ENCODE data around the gene FUT6.
"Not testable (repeated sequence)": the region's sequence is repeated elsewhere in the genome, so short reads cannot be mapped to it uniquely, and the experiment has no call there.

Gene FUT6

DNA sequence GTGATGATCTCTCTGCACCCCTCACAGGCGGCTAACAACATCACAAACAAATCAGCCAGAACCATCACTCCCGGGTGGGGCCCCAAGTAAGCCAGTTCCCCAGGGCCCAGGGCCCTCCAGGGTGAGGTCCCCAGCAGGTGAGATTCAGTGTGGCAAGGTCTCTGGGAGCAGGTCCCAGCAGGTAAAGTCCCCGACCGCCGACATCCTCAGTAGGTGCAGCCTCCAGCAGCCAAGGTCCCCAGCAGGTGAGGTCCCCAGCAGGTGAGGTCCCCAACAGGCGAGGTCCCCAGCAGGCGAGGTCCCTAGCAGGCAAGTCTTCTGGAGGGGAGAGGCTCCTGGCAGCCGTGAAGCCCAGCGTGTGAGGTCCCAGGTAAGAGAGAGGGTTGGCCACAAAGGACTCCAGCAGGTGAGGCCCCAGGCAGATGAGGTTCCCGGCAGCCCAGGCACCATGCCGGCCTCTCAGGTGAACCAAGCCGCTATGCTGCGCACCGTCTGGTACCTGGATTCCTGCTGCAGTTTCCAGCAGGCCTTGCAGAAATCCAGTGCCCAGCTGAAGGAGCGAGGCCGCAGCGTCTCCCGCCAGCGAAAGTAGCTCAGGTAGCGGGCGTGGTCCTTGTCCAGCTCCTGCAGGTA lies 3.9 kb upstream of the FUT6 start:
- DNase-seq (ENCODE audit: low read depth) = no peak
- TF ChIP-seq MAX (IDR thresholded peaks at IDR 0.05; ENCODE audit: low read depth, low read length) = no peak
- no peak for TF ChIP-seq MYC (IDR thresholded peaks at IDR 0.05; ENCODE audit: low read depth, low read length)
- TF ChIP-seq, protein P1, sequence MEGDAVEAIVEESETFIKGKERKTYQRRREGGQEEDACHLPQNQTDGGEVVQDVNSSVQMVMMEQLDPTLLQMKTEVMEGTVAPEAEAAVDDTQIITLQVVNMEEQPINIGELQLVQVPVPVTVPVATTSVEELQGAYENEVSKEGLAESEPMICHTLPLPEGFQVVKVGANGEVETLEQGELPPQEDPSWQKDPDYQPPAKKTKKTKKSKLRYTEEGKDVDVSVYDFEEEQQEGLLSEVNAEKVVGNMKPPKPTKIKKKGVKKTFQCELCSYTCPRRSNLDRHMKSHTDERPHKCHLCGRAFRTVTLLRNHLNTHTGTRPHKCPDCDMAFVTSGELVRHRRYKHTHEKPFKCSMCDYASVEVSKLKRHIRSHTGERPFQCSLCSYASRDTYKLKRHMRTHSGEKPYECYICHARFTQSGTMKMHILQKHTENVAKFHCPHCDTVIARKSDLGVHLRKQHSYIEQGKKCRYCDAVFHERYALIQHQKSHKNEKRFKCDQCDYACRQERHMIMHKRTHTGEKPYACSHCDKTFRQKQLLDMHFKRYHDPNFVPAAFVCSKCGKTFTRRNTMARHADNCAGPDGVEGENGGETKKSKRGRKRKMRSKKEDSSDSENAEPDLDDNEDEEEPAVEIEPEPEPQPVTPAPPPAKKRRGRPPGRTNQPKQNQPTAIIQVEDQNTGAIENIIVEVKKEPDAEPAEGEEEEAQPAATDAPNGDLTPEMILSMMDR (IDR thresholded peaks at IDR 0.05; ENCODE audit: low read depth, low read length) = no peak
- TF ChIP-seq POLR2A (IDR thresholded peaks at IDR 0.05; ENCODE audit: extremely low read depth, insufficient read length) = no peak
- no peak overlapping the region for H3K4me3 ChIP-seq (ENCODE audit: low read depth, low read length)

GRCh38 chr19:5841735-5842111 lies 2.2 kb upstream of the FUT6 start:
- not testable (repeated sequence) for DNase-seq (ENCODE audit: low read depth); H3K4me3 ChIP-seq (ENCODE audit: low read depth, low read length)

DNA sequence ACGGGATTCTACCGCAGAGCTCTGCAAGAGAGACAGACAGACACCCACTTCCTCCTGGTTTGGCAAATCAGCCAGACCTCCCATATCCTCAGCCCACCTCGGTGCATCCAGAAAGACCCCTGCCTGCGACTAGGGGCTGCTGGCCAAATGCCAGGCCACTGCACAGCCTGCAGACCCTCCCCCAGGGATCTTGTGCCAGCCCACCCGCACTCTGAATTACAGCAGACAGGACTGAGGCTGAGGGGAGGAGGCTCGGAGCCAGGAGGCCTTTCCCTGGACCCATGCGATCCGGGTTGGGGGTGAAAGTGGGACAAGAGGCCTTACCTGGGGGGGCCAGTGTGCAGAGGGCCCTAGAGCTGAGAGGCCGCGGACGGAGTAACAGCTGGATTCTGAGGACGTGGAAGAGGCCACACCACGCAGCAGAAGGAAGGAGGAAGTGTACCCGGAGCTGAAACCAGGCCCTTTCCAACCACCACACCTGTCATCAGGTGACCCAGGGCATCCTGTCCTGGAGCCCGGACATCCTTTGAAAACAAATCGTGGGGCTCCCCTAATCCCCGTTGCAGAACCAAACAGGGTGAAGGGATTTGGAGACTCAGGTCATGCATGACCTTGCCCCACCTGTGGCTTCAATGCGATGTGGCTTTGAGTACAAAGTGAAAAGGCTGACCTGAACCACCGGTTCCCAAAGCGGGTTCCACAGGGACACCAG lies 993 bp downstream of the FUT6 start:
- no peak overlapping the region for H3K4me3 ChIP-seq (ENCODE audit: low read depth, low read length)
- DNase-seq (ENCODE audit: low read depth) = no peak
- TF ChIP-seq POLR2A (IDR thresholded peaks at IDR 0.05; ENCODE audit: extremely low read depth, insufficient read length) (no peak), MAX (IDR thresholded peaks at IDR 0.05; ENCODE audit: low read depth, low read length) (no peak), MYC (IDR thresholded peaks at IDR 0.05; ENCODE audit: low read depth, low read length) (no peak)
- TF ChIP-seq, protein P1 (IDR thresholded peaks at IDR 0.05; ENCODE audit: low read depth, low read length) = no peak

DNA sequence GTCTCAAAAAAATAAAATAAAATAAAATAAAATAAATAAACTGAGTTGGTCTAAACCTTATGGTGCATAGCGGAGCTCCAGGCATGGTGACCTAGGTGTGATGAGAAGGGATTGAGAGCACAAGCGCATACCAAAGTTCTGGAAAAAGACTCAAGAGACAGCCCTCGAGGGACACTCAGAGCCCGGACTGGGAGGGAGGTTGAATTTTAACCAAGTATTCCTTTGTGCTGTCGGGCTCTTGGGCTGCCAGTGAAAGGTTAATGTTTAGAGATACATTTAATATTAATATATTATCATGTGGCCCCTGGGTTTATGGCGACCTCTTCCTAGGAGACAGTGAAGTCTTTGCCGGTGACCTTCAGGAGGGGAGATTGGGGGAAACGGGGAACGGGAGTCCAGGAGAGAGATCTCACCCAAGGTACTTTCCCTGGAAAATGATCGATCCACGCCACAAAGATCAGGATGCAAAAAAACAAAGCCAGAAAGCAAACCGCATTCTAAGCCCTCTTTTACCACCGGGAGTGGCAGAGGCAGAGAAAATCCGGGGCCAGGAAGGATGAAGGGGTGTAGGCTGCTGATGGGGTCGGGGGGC lies 1.6 kb downstream of the FUT6 start:
- TF ChIP-seq MAX (IDR thresholded peaks at IDR 0.05; ENCODE audit: low read depth, low read length) (no peak), MYC (IDR thresholded peaks at IDR 0.05; ENCODE audit: low read depth, low read length) (no peak), POLR2A (IDR thresholded peaks at IDR 0.05; ENCODE audit: extremely low read depth, insufficient read length) (no peak)
- TF ChIP-seq, protein P1 (IDR thresholded peaks at IDR 0.05; ENCODE audit: low read depth, low read length) = no peak
- DNase-seq (ENCODE audit: low read depth) = no peak
- no peak overlapping the region for H3K4me3 ChIP-seq (ENCODE audit: low read depth, low read length)

GRCh38 chr19:5832527-5833216 lies 6.8 kb downstream of the FUT6 start:
- no peak for DNase-seq (ENCODE audit: low read depth)
- TF ChIP-seq MYC (IDR thresholded peaks at IDR 0.05; ENCODE audit: low read depth, low read length) = no peak
- TF ChIP-seq POLR2A (IDR thresholded peaks at IDR 0.05; ENCODE audit: extremely low read depth, insufficient read length) = no peak
- TF ChIP-seq, protein P1 (IDR thresholded peaks at IDR 0.05; ENCODE audit: low read depth, low read length) = no peak
- no peak for TF ChIP-seq MAX (IDR thresholded peaks at IDR 0.05; ENCODE audit: low read depth, low read length)
- H3K4me3 ChIP-seq (ENCODE audit: low read depth, low read length) = no peak overlapping the region

GRCh38 chr19:5832061-5832460 lies 7.4 kb downstream of the FUT6 start:
- DNase-seq (ENCODE audit: low read depth) = no peak
- H3K4me3 ChIP-seq (ENCODE audit: low read depth, low read length) = no peak overlapping the region
- TF ChIP-seq POLR2A (IDR thresholded peaks at IDR 0.05; ENCODE audit: extremely low read depth, insufficient read length) = no peak
- TF ChIP-seq MAX (IDR thresholded peaks at IDR 0.05; ENCODE audit: low read depth, low read length) = no peak
- TF ChIP-seq MYC (IDR thresholded peaks at IDR 0.05; ENCODE audit: low read depth, low read length) = no peak
- TF ChIP-seq, protein P1 (IDR thresholded peaks at IDR 0.05; ENCODE audit: low read depth, low read length) = no peak
